Uterus (tissue), 4 donors: ENCODE measurements around the gene DHX9. TPM values are rescaled to one million over a fixed set of nuclear protein-coding genes. Genes with fewer than 3 reads are reported as not detected.

ENCODE experiments used
- DNase-seq, 2 donors: peaks; one replicate each; pipeline ENCODE4 v3.0.0-alpha.2; 2019 to 2020
- H3K27ac ChIP-seq, 2 donors: fragments of 200-600 bp; sonication (generic); 1 replicate in 1 of 2; 2 replicates in 1 of 2; pipeline ENCODE4 v1.5.1; 2016 to 2018
- H3K27me3 ChIP-seq, 2 donors: fragments of 200-600 bp; sonication (generic); one replicate each; pipeline ENCODE4 v1.5.1; 2018 to 2019; ENCODE audit warnings: control low read depth in 1 of 2
- H3K36me3 ChIP-seq, 2 donors: fragments of 200-600 bp; sonication (generic); one replicate each; pipeline ENCODE4 v1.5.1; 2019; ENCODE audit warnings: control low read depth in 1 of 2
- H3K4me1 ChIP-seq, 2 donors: fragments of 200-600 bp; sonication (generic); one replicate each; pipeline ENCODE4 v1.5.1; 2018 to 2019; ENCODE audit warnings: control low read depth in 1 of 2
- H3K4me3 ChIP-seq, 2 donors: fragments of 200-600 bp; sonication (generic); 1 replicate in 1 of 2; 2 replicates in 1 of 2; pipeline ENCODE4 v1.5.1; 2018 to 2019; ENCODE audit warnings: mild to moderate bottlenecking in 1 of 2
- H3K9me3 ChIP-seq, 2 donors: fragments of 200-600 bp; sonication (generic); one replicate each; pipeline ENCODE4 v1.5.1; 2019; ENCODE audit warnings: control low read depth in 1 of 2
- CTCF ChIP-seq, 4 experiments: fragments of 200-600 bp in 2 of 4; fragments of 450-650 bp in 2 of 4; sonication (generic) in 2 of 4; IDR thresholded peaks; one replicate each; pipeline ENCODE4 v1.5.1; 2016 to 2019; ENCODE audit warnings: antibody characterized with exemption in 4 of 4, mild to moderate bottlenecking in 2 of 4, moderate library complexity in 1 of 4
- POLR2A ChIP-seq, 2 donors: fragments of 450-650 bp; IDR thresholded peaks; one replicate each; pipeline ENCODE4 v1.6.1; 2016; ENCODE audit warnings: antibody characterized with exemption in 2 of 2, mild to moderate bottlenecking in 1 of 2, moderate library complexity in 1 of 2
- intact Hi-C: fragments of 100-400 bp; cut with DNase I; formaldehyde crosslinking; loops from one replicate; pipeline ENCODE4 v1.15.1; 2023; ENCODE audit warnings: low total_unique reads
- total RNA-seq, 4 donors: library from RNA; depleted of rRNA in 3 of 4; stranded (reverse); fragments of >200 nt in 3 of 4; gene quantifications; one replicate each; pipeline versions ENCODE4 v1.1.0 to v1.2.4, GENCODE V29; 2014 to 2023
- donor health status: DM: yes; HTN: yes; CAD: no.

The DHX9 gene
- total RNA-seq, 4 donors from 2014 or later: 70.0 to 227 (median 151) TPM

- intact Hi-C loops: no loop called here
- Histone ChIP-seq H3K27me3 (no peaks in the 10 kb centered on the region), H3K36me3 (no peaks in the 10 kb centered on the region), H3K9me3 (no peaks in the 10 kb centered on the region), H3K4me1 (peaks cover 0 to 4% of the 10 kb centered on the region in 2 donors), H3K4me3 (peak overlapping the region in 1 of 2 donors; percentile 60), H3K27ac (peak overlapping the region in 1 of 2 donors; percentile 8)
- no peak for TF ChIP-seq CTCF (IDR thresholded peaks at IDR 0.05)
- no peak for DNase-seq
Measured at GRCh38 chr1:182841368-182841988, 2.3 kb downstream of the DHX9 start.

- intact Hi-C loops: no loop called here
- Histone ChIP-seq H3K36me3 (no peaks in the 10 kb centered on the region), H3K9me3 (no peaks in the 10 kb centered on the region), H3K27ac (no peak overlapping the region), H3K4me1 (peaks cover 0 to 4% of the 10 kb centered on the region in 2 donors), H3K27me3 (no peaks in the 10 kb centered on the region), H3K4me3 (no peak overlapping the region)
- DNase-seq: no peak
- TF ChIP-seq CTCF (IDR thresholded peaks at IDR 0.05) (no peak), POLR2A (IDR thresholded peaks at IDR 0.05) (no peak)
Measured at GRCh38 chr1:182842265-182842664, 3.1 kb downstream of the DHX9 start.

- H3K27ac ChIP-seq: no peak overlapping the region
- H3K4me1 ChIP-seq: peaks cover 0 to 4% of the 10 kb centered on the region in 2 donors
- no peak for DNase-seq
- H3K36me3 ChIP-seq: no peaks in the 10 kb centered on the region
- intact Hi-C loops: no loop called here
- no peaks in the 10 kb centered on the region for H3K9me3 ChIP-seq
- no peaks in the 10 kb centered on the region for H3K27me3 ChIP-seq
- H3K4me3 ChIP-seq: no peak overlapping the region
- TF ChIP-seq POLR2A (IDR thresholded peaks at IDR 0.05): no peak
- TF ChIP-seq CTCF (IDR thresholded peaks at IDR 0.05): no peak
Measured at GRCh38 chr1:182845379-182845778, 6.2 kb downstream of the DHX9 start.

GRCh38 chr1:182845894-182846293 lies 6.7 kb downstream of the DHX9 start:
- Histone ChIP-seq H3K36me3 (no peaks in the 10 kb centered on the region), H3K4me3 (no peak overlapping the region), H3K27me3 (no peaks in the 10 kb centered on the region), H3K9me3 (no peaks in the 10 kb centered on the region), H3K4me1 (peaks cover 0 to 3% of the 10 kb centered on the region in 2 donors), H3K27ac (no peak overlapping the region)
- no peak for TF ChIP-seq CTCF (IDR thresholded peaks at IDR 0.05)
- TF ChIP-seq POLR2A (IDR thresholded peaks at IDR 0.05): no peak
- DNase-seq: no peak
- intact Hi-C loops: no loop called here

GRCh38 chr1:182847105-182847504 lies 8.0 kb downstream of the DHX9 start:
- intact Hi-C loops: no loop called here
- Histone ChIP-seq H3K36me3 (no peaks in the 10 kb centered on the region), H3K4me3 (no peak overlapping the region), H3K9me3 (no peaks in the 10 kb centered on the region), H3K4me1 (no peaks in the 10 kb centered on the region), H3K27me3 (no peaks in the 10 kb centered on the region), H3K27ac (no peak overlapping the region)
- DNase-seq: no peak
- TF ChIP-seq POLR2A (IDR thresholded peaks at IDR 0.05): no peak
- no peak for TF ChIP-seq CTCF (IDR thresholded peaks at IDR 0.05)
